HCT116 (cell line): Measurements from ENCODE around the gene SVIL. TPM values are rescaled to one million over a fixed set of nuclear protein-coding genes. Genes with fewer than 3 reads are reported as not detected.
"Not testable (repeated sequence)": the region's sequence is repeated elsewhere in the genome, so short reads cannot be mapped to it uniquely, and the experiment has no call there.

Source experiments
- ATAC-seq: fragments of 200-7000 bp; cut with Tn5 transposase; 2 replicates; pipeline ENCODE4 v1.9.1; 2020; ENCODE audit warnings: mild to moderate bottlenecking, moderate library complexity
- BruUV-seq: library from RNA; stranded (reverse); fragments of 400-500 nt; replicated peaks from 2 replicates; lab custom pipeline; 2021; lab: Mats Ljungman, UMichigan
- CTCF ChIA-PET: fragments of 300-600 bp; sonication (Branson Sonifier 250); formaldehyde crosslinking; loops from one replicate; lab custom pipeline; 2021; ENCODE audit warnings: antibody characterized with exemption; lab: Charles Lee
- POLR2A ChIA-PET: fragments of 300-600, 350-600 bp; sonication (Branson Sonifier 250); formaldehyde crosslinking; loops from one replicate; lab custom pipeline; 2021; ENCODE audit warnings: antibody characterized with exemption; lab: Charles Lee
- RAD21 ChIA-PET, 2 experiments: fragments of 300-600 bp; sonication (Branson Sonifier 250); formaldehyde crosslinking; loops; one replicate each; lab custom pipeline; 2023; ENCODE audit warnings: low total read pairs in 2 of 2; ENCODE audit not compliant: uncharacterized antibody in 2 of 2, unreplicated experiment in 2 of 2, low non-redundant PET in 1 of 2; lab: Charles Lee
- DNase-seq: peaks from one replicate; pipeline ENCODE4 v3.0.0-alpha.2; 2010; ENCODE audit warnings: low read depth, low spot score
- H2AFZ ChIP-seq: fragments of 200-600 bp; shearing (Covaris generic), sonication (generic); 2 replicates; pipeline ENCODE4 v1.6.1; 2017; ENCODE audit warnings: low read depth, mixed run types, mixed read lengths, antibody characterized with exemption, low read length; ENCODE audit not compliant: poor library complexity, severe bottlenecking
- H3K27ac ChIP-seq: 2 replicates; pipeline ENCODE4 v1.5.1; 2012; ENCODE audit warnings: low read depth, low read length
- H3K27me3 ChIP-seq: fragments of 200-600 bp; sonication (generic); 2 replicates; pipeline ENCODE4 v1.6.1; 2016; ENCODE audit warnings: mixed run types, low read length, mixed read lengths; ENCODE audit not compliant: insufficient read depth
- H3K36me3 ChIP-seq, 2 experiments: fragments of 200-500 bp in 1 of 2; fragments of 200-600 bp in 1 of 2; sonication (Bioruptor generic) in 1 of 2; sonication (generic) in 1 of 2; 2 replicates each; pipeline versions ENCODE4 v1.5.1 to v1.6.1; 2014 to 2016; ENCODE audit warnings: low read length in 2 of 2, inconsistent platforms in 1 of 2, mixed read lengths in 1 of 2, mixed run types in 1 of 2; ENCODE audit not compliant: insufficient read depth in 2 of 2, control insufficient read depth in 1 of 2
- H3K4me1 ChIP-seq, 2 experiments: fragments of 200-600 bp in 1 of 2; sonication (generic) in 1 of 2; 2 replicates each; pipeline versions ENCODE4 v1.5.1 to v1.6.1; 2012 to 2017; ENCODE audit warnings: low read length in 2 of 2, inconsistent platforms in 1 of 2, mild to moderate bottlenecking in 1 of 2, mixed read lengths in 1 of 2, mixed run types in 1 of 2, moderate library complexity in 1 of 2; ENCODE audit not compliant: insufficient read depth in 2 of 2, control insufficient read depth in 1 of 2
- H3K4me2 ChIP-seq: fragments of 200-600 bp; sonication (generic); 2 replicates; pipeline ENCODE4 v1.6.1; 2017; ENCODE audit warnings: mixed run types, low read length, mixed read lengths
- H3K4me3 ChIP-seq, 2 experiments: fragments of 200-600 bp in 1 of 2; sonication (generic) in 1 of 2; replicated peaks in 1 of 2; 2 replicates each; pipeline ENCODE4 v1.5.1; 2011 to 2016; ENCODE audit warnings: low read length in 2 of 2, control low read depth in 1 of 2, low read depth in 1 of 2, mild to moderate bottlenecking in 1 of 2, mixed read lengths in 1 of 2, mixed run types in 1 of 2
- H3K79me2 ChIP-seq: fragments of 200-600 bp; sonication (generic); 2 replicates; pipeline ENCODE4 v1.6.1; 2017; ENCODE audit warnings: mild to moderate bottlenecking, mixed run types, low read length, moderate library complexity, mixed read lengths; ENCODE audit not compliant: insufficient read depth
- H3K9ac ChIP-seq: fragments of 200-600 bp; sonication (generic); 2 replicates; pipeline ENCODE4 v1.6.1; 2016; ENCODE audit warnings: low read length, mixed read lengths
- H3K9me2 ChIP-seq: fragments of 200-600 bp; sonication (generic), shearing (Covaris generic); 2 replicates; pipeline ENCODE4 v1.6.1; 2017; ENCODE audit warnings: mixed run types, mild to moderate bottlenecking, moderate library complexity; ENCODE audit not compliant: insufficient read depth
- H3K9me3 ChIP-seq, 2 experiments: fragments of 200-500 bp in 1 of 2; fragments of 200-600 bp in 1 of 2; sonication (Bioruptor generic) in 1 of 2; sonication (generic) in 1 of 2; 2 replicates each; pipeline ENCODE4 v1.6.1; 2014 to 2017; ENCODE audit warnings: low read length in 2 of 2, mixed read lengths in 2 of 2, inconsistent platforms in 1 of 2, low read depth in 1 of 2, mild to moderate bottlenecking in 1 of 2, mixed run types in 1 of 2, moderate library complexity in 1 of 2; ENCODE audit not compliant: control insufficient read depth in 1 of 2, insufficient read depth in 1 of 2
- H4K20me1 ChIP-seq: fragments of 200-600 bp; sonication (generic), shearing (Covaris generic); 2 replicates; pipeline ENCODE4 v1.6.1; 2017; ENCODE audit warnings: mixed run types, mild to moderate bottlenecking, moderate library complexity; ENCODE audit not compliant: insufficient read depth
- CEBPB ChIP-seq: IDR thresholded peaks from 2 replicates; pipeline ENCODE4 v1.6.1; 2012; ENCODE audit warnings: low read depth
- ELF1 ChIP-seq: IDR thresholded peaks from 2 replicates; pipeline ENCODE4 v1.6.1; 2012; ENCODE audit warnings: low read depth, borderline replicate concordance
- EZH2 ChIP-seq: fragments of 200-600 bp; sonication (generic); IDR thresholded peaks from 2 replicates; pipeline ENCODE4 v1.6.1; 2017; ENCODE audit warnings: antibody characterized with exemption, mixed run types
- ZFX ChIP-seq: fragments of 450-650 bp; IDR thresholded peaks from 2 replicates; pipeline ENCODE4 v1.6.1; 2017
- intact Hi-C: fragments of 100-400 bp; cut with micrococcal nuclease; formaldehyde crosslinking; loops from 2 replicates; pipeline ENCODE4 v1.10.0; 2022
- total RNA-seq: library from RNA; stranded (reverse); gene quantifications from one replicate; pipeline ENCODE4 v1.2.1, GENCODE V29; 2021; ENCODE audit not compliant: unreplicated experiment
- TF ChIP-seq, protein P1 (sequence below), 3 experiments: fragments of 200-600 bp in 1 of 3; sonication (generic) in 1 of 3; IDR thresholded peaks in 2 of 3; conservative IDR thresholded peaks in 1 of 3; 2 replicates each; pipeline ENCODE4 v1.5.1; 2012 to 2017; ENCODE audit warnings: low read depth in 2 of 3, low read length in 2 of 3, antibody characterized with exemption in 1 of 3, borderline replicate concordance in 1 of 3, control low read depth in 1 of 3, mild to moderate bottlenecking in 1 of 3, mixed read lengths in 1 of 3, mixed run types in 1 of 3, moderate library complexity in 1 of 3; ENCODE audit not compliant: insufficient read depth in 1 of 3
- TF ChIP-seq, protein P2 (sequence below): IDR thresholded peaks from 2 replicates; pipeline ENCODE4 v1.6.1; 2011; ENCODE audit warnings: mild to moderate bottlenecking, low read length, moderate library complexity; ENCODE audit not compliant: insufficient replicate concordance; ENCODE audit errors: extremely low read depth

SVIL gene
- total RNA-seq, 1 experiment from 2014 or later = 27.0 TPM

DNA sequence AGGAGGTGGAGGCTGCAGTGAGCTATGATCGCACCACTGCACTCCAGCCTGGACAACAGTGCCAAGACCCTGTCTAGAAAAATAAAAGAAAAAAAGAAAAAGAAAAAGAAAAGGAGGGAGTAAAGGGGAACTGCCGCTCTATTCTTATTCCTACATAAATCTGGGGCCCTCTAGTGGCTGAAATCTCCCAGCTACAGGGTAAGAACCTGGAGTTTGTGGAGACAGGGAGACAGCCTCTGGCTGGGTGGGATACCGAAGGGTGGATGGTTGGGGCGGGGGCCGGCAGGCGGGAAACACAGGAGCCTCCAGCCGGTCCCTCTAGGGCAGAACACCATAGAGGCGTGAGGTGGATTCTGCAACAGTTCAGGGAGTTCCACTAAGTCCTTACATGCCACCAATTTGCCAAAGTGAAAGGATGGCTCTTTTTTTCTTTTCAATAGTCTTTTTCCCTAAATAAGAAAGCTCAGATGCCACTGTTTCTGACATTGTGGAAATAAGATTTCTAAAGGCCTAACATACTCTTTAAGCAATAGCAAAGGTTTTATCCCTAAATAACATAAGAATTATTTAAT, 117.3 kb downstream of the SVIL start:
- RAD21 ChIA-PET = no interaction called here
- H3K27ac ChIP-seq = no peak overlapping the region
- no peak overlapping the region for H3K4me3 ChIP-seq
- H3K9ac ChIP-seq = no peak overlapping the region
- no TSS peak for BruUV-seq
- no peaks in the 10 kb centered on the region for H3K4me1 ChIP-seq
- no peak overlapping the region for H3K4me2 ChIP-seq
- H3K9me2 ChIP-seq = no peaks in the 10 kb centered on the region
- H3K27me3 ChIP-seq = no peaks in the 10 kb centered on the region
- H4K20me1 ChIP-seq = no peaks in the 10 kb centered on the region; the same call in 1 of the 2 replicates
- CTCF ChIA-PET = interaction anchor here (0.6 to 2.1 kb wide), 8 partner anchors 8 to 37 kb away, joined by 3 to 14 read pairs (median 4); no protein-coding TSS in a partner anchor
- POLR2A ChIA-PET = no interaction called here
- H2AFZ ChIP-seq = no peak overlapping the region
- H3K9me3 ChIP-seq = no peaks in the 10 kb centered on the region
- intact Hi-C loops = loop anchor here (10.0 kb wide), 1 partner anchor 217 kb away; no protein-coding TSS in a partner anchor
- H3K79me2 ChIP-seq = no peaks in the 10 kb centered on the region
- TF ChIP-seq CEBPB (no peak), ZFX (no peak), EZH2 (no peak), ELF1 (no peak)
- TF ChIP-seq, protein P1, sequence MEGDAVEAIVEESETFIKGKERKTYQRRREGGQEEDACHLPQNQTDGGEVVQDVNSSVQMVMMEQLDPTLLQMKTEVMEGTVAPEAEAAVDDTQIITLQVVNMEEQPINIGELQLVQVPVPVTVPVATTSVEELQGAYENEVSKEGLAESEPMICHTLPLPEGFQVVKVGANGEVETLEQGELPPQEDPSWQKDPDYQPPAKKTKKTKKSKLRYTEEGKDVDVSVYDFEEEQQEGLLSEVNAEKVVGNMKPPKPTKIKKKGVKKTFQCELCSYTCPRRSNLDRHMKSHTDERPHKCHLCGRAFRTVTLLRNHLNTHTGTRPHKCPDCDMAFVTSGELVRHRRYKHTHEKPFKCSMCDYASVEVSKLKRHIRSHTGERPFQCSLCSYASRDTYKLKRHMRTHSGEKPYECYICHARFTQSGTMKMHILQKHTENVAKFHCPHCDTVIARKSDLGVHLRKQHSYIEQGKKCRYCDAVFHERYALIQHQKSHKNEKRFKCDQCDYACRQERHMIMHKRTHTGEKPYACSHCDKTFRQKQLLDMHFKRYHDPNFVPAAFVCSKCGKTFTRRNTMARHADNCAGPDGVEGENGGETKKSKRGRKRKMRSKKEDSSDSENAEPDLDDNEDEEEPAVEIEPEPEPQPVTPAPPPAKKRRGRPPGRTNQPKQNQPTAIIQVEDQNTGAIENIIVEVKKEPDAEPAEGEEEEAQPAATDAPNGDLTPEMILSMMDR (IDR thresholded peaks at IDR 0.05 in 2 of 3, conservative IDR thresholded peaks at IDR 0.05 in 1 of 3; ENCODE audit: borderline replicate concordance in 1 of 3, insufficient read depth in 1 of 3, low read depth in 2 of 3, low read length in 2 of 3) = peak; percentile 21 to 79 (median 73); a peak in 5 of 6 replicates
- TF ChIP-seq, protein P2, sequence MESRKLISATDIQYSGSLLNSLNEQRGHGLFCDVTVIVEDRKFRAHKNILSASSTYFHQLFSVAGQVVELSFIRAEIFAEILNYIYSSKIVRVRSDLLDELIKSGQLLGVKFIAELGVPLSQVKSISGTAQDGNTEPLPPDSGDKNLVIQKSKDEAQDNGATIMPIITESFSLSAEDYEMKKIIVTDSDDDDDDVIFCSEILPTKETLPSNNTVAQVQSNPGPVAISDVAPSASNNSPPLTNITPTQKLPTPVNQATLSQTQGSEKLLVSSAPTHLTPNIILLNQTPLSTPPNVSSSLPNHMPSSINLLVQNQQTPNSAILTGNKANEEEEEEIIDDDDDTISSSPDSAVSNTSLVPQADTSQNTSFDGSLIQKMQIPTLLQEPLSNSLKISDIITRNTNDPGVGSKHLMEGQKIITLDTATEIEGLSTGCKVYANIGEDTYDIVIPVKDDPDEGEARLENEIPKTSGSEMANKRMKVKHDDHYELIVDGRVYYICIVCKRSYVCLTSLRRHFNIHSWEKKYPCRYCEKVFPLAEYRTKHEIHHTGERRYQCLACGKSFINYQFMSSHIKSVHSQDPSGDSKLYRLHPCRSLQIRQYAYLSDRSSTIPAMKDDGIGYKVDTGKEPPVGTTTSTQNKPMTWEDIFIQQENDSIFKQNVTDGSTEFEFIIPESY = no peak
- H3K36me3 ChIP-seq = 0 out of 4 replicates have a peak, but pooled peaks cover 0 to under 1% of the 10 kb centered on the region in 2 experiments
- peak; percentile 16 for DNase-seq
- peak; percentile 83 for ATAC-seq

DNA sequence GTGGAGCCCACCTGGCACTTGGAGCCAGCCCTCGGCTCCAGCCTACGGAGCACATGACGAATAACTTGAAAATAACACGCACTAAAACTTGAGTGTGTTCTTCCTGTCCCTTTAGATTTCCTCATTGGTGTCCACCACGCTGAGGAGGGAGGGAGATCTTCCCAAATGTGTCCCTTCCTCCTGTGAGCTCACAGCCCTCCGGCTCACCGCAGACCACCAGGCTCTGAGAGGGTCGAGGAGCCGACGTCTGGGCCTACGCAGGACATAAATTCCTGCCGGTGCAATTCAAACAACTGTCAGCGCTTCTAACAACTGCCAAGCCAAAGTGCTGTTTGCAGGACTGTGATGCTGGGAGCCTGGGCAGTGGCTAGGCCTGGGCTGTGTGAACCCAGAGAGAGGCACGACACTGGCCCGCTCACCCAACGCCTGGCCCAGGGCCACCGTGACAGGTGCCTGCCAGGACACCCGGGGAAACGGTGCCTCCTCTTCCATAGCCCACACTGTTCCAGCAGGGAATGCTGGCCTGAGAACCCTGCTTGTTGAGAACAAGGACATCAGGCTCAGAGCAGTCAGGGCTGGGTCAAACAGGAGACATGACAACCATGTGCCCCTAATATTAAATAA, 118.3 kb downstream of the SVIL start:
- H4K20me1 ChIP-seq, RAD21 ChIA-PET, DNase-seq, H2AFZ ChIP-seq, H3K9ac ChIP-seq, H3K79me2 ChIP-seq, H3K4me2 ChIP-seq, H3K4me1 ChIP-seq, H3K9me2 ChIP-seq, H3K36me3 ChIP-seq, H3K27me3 ChIP-seq, H3K4me3 ChIP-seq, BruUV-seq, H3K27ac ChIP-seq, POLR2A ChIA-PET, ATAC-seq, H3K9me3 ChIP-seq: not testable (repeated sequence)
- CTCF ChIA-PET = interaction anchor here (1.4 to 2.1 kb wide), 2 partner anchors 13 to 19 kb away, joined by 4 to 14 read pairs; no protein-coding TSS in a partner anchor
- intact Hi-C loops = loop anchor here (10.0 kb wide), 1 partner anchor 218 kb away; no protein-coding TSS in a partner anchor

DNA sequence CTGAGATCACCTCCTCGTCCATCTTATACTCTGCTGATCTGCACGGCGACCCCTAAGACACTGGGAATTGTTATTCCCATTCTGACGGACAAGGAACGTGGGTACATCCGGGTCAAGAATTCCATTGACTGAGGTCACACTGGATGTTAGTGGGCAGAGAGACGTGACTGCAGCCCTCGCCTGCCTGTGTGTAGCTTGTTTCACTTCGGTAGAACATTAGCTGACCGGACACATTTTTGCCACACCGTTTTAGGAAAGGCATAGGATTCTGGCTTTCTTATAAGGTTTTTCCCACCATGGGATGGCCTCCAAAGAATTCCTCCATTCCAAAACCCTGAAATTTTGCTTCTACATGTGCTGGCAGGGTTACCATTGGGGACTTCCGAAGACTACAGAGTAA, 118.9 kb downstream of the SVIL start:
- H3K4me1 ChIP-seq, DNase-seq, POLR2A ChIA-PET, H4K20me1 ChIP-seq, H2AFZ ChIP-seq, H3K9me2 ChIP-seq, H3K9me3 ChIP-seq, H3K4me3 ChIP-seq, H3K4me2 ChIP-seq, RAD21 ChIA-PET, H3K9ac ChIP-seq, H3K36me3 ChIP-seq, H3K79me2 ChIP-seq, BruUV-seq, H3K27ac ChIP-seq, H3K27me3 ChIP-seq, ATAC-seq: not testable (repeated sequence)
- intact Hi-C loops = loop anchor here (10.0 kb wide), 1 partner anchor 219 kb away; no protein-coding TSS in a partner anchor
- CTCF ChIA-PET = interaction anchor here (3.5 kb wide), 1 partner anchor 19 kb away, joined by 23 read pairs; no protein-coding TSS in a partner anchor
